ENCODE measurements around the gene ENDOG.

GRCh38 chr9:128800061-128800460 lies 18.2 kb upstream of the ENDOG start:
- no peak for TF ChIP-seq CTCF (IDR thresholded peaks at IDR 0.05; ENCODE audit: low read depth, low read length)
- TF ChIP-seq POLR2A (IDR thresholded peaks at IDR 0.05; ENCODE audit: extremely low read depth, insufficient read length), result no peak
- no peak for TF ChIP-seq MYC (IDR thresholded peaks at IDR 0.05; ENCODE audit: low read depth, low read length)
- TF ChIP-seq MAX (IDR thresholded peaks at IDR 0.05; ENCODE audit: low read depth, low read length), result no peak
